H1 (cell line): Measurements from ENCODE around the gene RIPOR3. TPM values are rescaled to one million over a fixed set of nuclear protein-coding genes. Genes with fewer than 3 reads are reported as not detected.

Source experiments
- CTCF ChIA-PET: fragments of 300-600 bp; sonication (Branson Sonifier 250); formaldehyde crosslinking; loops from one replicate; lab custom pipeline; 2021; ENCODE audit not compliant: partially characterized antibody; lab: Charles Lee
- POLR2A ChIA-PET: fragments of 300-600 bp; sonication (Branson Sonifier 250); formaldehyde crosslinking; loops from one replicate; lab custom pipeline; 2021; ENCODE audit warnings: inconsistent platforms; ENCODE audit not compliant: partially characterized antibody; lab: Charles Lee
- DNase-seq, 2 experiments: peaks; one replicate each; pipeline versions ENCODE4 v3.0.0 to v3.0.0-alpha.2; 2010 to 2022; ENCODE audit warnings: low spot score in 2 of 2, low read depth in 1 of 2, mixed read lengths in 1 of 2
- FAIRE-seq: peaks from 2 replicates; lab custom pipeline; 2011; peaks lifted over from hg19 to GRCh38; lab: Jason Lieb, UNC
- H2AFZ ChIP-seq: 2 replicates; pipeline ENCODE4 v1.8.1; 2012; ENCODE audit warnings: low read length, inconsistent platforms
- H2AK5ac ChIP-seq: 2 replicates; pipeline ENCODE4 v1.6.1; 2013; ENCODE audit warnings: low read depth, low read length
- H2BK120ac ChIP-seq: replicated peaks from 2 replicates; pipeline ENCODE3; 2013; ENCODE audit warnings: low read depth, low read length, inconsistent platforms
- H2BK12ac ChIP-seq: 2 replicates; pipeline ENCODE4 v1.6.1; 2013; ENCODE audit warnings: low read depth, low read length
- H2BK15ac ChIP-seq: 2 replicates; pipeline ENCODE4 v1.6.1; 2013; ENCODE audit warnings: low read length
- H2BK20ac ChIP-seq: 2 replicates; pipeline ENCODE4 v1.6.1; 2013; ENCODE audit warnings: low read length
- H2BK5ac ChIP-seq: 2 replicates; pipeline ENCODE4 v1.6.1; 2013; ENCODE audit warnings: low read depth, low read length
- H3K14ac ChIP-seq: 2 replicates; pipeline ENCODE4 v1.6.1; 2013; ENCODE audit warnings: inconsistent platforms; ENCODE audit not compliant: insufficient read length
- H3K18ac ChIP-seq: 2 replicates; pipeline ENCODE4 v1.6.1; 2013; ENCODE audit warnings: low read length; ENCODE audit errors: extremely low read depth
- H3K23ac ChIP-seq: 2 replicates; pipeline ENCODE4 v1.6.1; 2013; ENCODE audit warnings: inconsistent platforms; ENCODE audit not compliant: insufficient read length
- H3K23me2 ChIP-seq: 2 replicates; pipeline ENCODE4 v1.6.1; 2013; ENCODE audit warnings: low read depth, low read length
- H3K27ac ChIP-seq: 2 replicates; pipeline ENCODE4 v1.6.1; 2011; ENCODE audit warnings: low read depth, low read length, inconsistent platforms
- H3K27me3 ChIP-seq, 4 experiments: replicated peaks in 1 of 4; 1 replicate in 1 of 4; 2 replicates in 3 of 4; pipeline versions ENCODE4 v1.6.1 to v1.8.1; 2011 to 2013; ENCODE audit warnings: low read length in 3 of 4, mild to moderate bottlenecking in 3 of 4, inconsistent platforms in 2 of 4, mixed read lengths in 2 of 4, moderate library complexity in 1 of 4; ENCODE audit not compliant: control insufficient read depth in 3 of 4, insufficient read depth in 3 of 4; ENCODE audit errors: extremely low read depth in 1 of 4
- H3K36me3 ChIP-seq, 4 experiments: 2 replicates each; pipeline versions ENCODE4 v1.6.1 to v1.8.1; 2011 to 2013; ENCODE audit warnings: mild to moderate bottlenecking in 4 of 4, low read length in 3 of 4, moderate library complexity in 2 of 4, control low read depth in 1 of 4, inconsistent platforms in 1 of 4; ENCODE audit not compliant: insufficient read depth in 4 of 4, control insufficient read depth in 2 of 4
- H3K4ac ChIP-seq: replicated peaks from 2 replicates; pipeline ENCODE3; 2013; ENCODE audit warnings: low read length, low read depth, mixed read lengths, inconsistent platforms; ENCODE audit not compliant: insufficient read length
- H3K4me1 ChIP-seq, 4 experiments: replicated peaks in 1 of 4; 1 replicate in 1 of 4; 2 replicates in 3 of 4; pipeline versions ENCODE4 v1.6.1 to v1.8.1; 2011 to 2013; ENCODE audit warnings: low read length in 3 of 4, inconsistent platforms in 2 of 4, mixed read lengths in 1 of 4; ENCODE audit not compliant: insufficient read depth in 4 of 4, control insufficient read depth in 3 of 4
- H3K4me2 ChIP-seq, 2 experiments: 2 replicates each; pipeline versions ENCODE4 v1.6.1 to v1.8.1; 2011 to 2013; ENCODE audit warnings: low read depth in 2 of 2, low read length in 2 of 2, control low read depth in 1 of 2, inconsistent platforms in 1 of 2, mild to moderate bottlenecking in 1 of 2; ENCODE audit not compliant: insufficient read depth in 1 of 2
- H3K4me3 ChIP-seq, 4 experiments: fragments of 200-600, 300-600 bp in 1 of 4; sonication (generic), shearing (Covaris generic), sonication (Bioruptor Twin) in 1 of 4; 2 replicates each; pipeline versions ENCODE4 v1.5.1 to v1.8.1; 2011 to 2016; ENCODE audit warnings: low read length in 4 of 4, low read depth in 3 of 4, control low read depth in 2 of 4, inconsistent platforms in 2 of 4, mild to moderate bottlenecking in 2 of 4, mixed read lengths in 1 of 4, moderate library complexity in 1 of 4; ENCODE audit not compliant: insufficient read depth in 2 of 4; ENCODE audit errors: extremely low read depth in 1 of 4
- H3K56ac ChIP-seq: replicated peaks from 2 replicates; pipeline ENCODE3; 2013; ENCODE audit warnings: low read depth, mild to moderate bottlenecking, mixed read lengths, low read length, inconsistent platforms; ENCODE audit not compliant: insufficient read length
- H3K79me1 ChIP-seq: 2 replicates; pipeline ENCODE4 v1.6.1; 2013; ENCODE audit warnings: low read depth, low read length, control low read depth
- H3K79me2 ChIP-seq, 2 experiments: 2 replicates each; pipeline versions ENCODE4 v1.6.1 to v1.8.1; 2012 to 2013; ENCODE audit warnings: low read length in 2 of 2, mild to moderate bottlenecking in 2 of 2, inconsistent platforms in 1 of 2; ENCODE audit not compliant: insufficient read depth in 2 of 2, control insufficient read depth in 1 of 2
- H3K9ac ChIP-seq, 4 experiments: replicated peaks in 1 of 4; 1 replicate in 1 of 4; 2 replicates in 3 of 4; pipeline versions ENCODE4 v1.6.1 to v1.8.1; 2011 to 2013; ENCODE audit warnings: low read depth in 3 of 4, low read length in 3 of 4, control low read depth in 2 of 4, mild to moderate bottlenecking in 2 of 4, moderate library complexity in 2 of 4, inconsistent platforms in 1 of 4; ENCODE audit errors: extremely low read depth in 1 of 4
- H3K9me3 ChIP-seq, 2 experiments: 2 replicates each; pipeline versions ENCODE4 v1.6.1 to v1.8.1; 2012 to 2013; ENCODE audit warnings: mild to moderate bottlenecking in 2 of 2, moderate library complexity in 2 of 2, control low read depth in 1 of 2, inconsistent platforms in 1 of 2, low read depth in 1 of 2, low read length in 1 of 2, mixed read lengths in 1 of 2; ENCODE audit not compliant: insufficient read depth in 2 of 2
- H4K20me1 ChIP-seq, 2 experiments: replicated peaks in 1 of 2; 2 replicates each; pipeline versions ENCODE3 to v1.8.1; 2011 to 2013; ENCODE audit warnings: inconsistent platforms in 2 of 2, low read length in 2 of 2, mild to moderate bottlenecking in 1 of 2; ENCODE audit not compliant: insufficient read depth in 2 of 2, control insufficient read depth in 1 of 2
- H4K5ac ChIP-seq: 2 replicates; pipeline ENCODE4 v1.6.1; 2013; ENCODE audit warnings: low read length, low read depth, mixed read lengths, inconsistent platforms; ENCODE audit not compliant: insufficient read length
- H4K8ac ChIP-seq: 2 replicates; pipeline ENCODE4 v1.8.0; 2013; ENCODE audit warnings: mild to moderate bottlenecking, moderate library complexity, low read length, inconsistent platforms; ENCODE audit not compliant: insufficient read depth; ENCODE audit errors: extremely low read depth
- H4K91ac ChIP-seq: replicated peaks from 2 replicates; pipeline ENCODE3; 2013; ENCODE audit warnings: low read length, mixed read lengths, inconsistent platforms; ENCODE audit not compliant: insufficient read length
- CHD2 ChIP-seq: IDR thresholded peaks from 2 replicates; pipeline ENCODE4 v1.6.1; 2012; ENCODE audit warnings: low read length, improper control_type of control experiment
- CTBP2 ChIP-seq: IDR thresholded peaks from 2 replicates; pipeline ENCODE4 v1.7.0; 2011; ENCODE audit warnings: borderline replicate concordance, mild to moderate bottlenecking, moderate library complexity, mixed read lengths, low read length; ENCODE audit not compliant: insufficient read depth, insufficient read length
- GTF2F1 ChIP-seq: IDR thresholded peaks from 2 replicates; pipeline ENCODE4 v1.6.1; 2012; ENCODE audit warnings: low read depth, low read length, improper control_type of control experiment, borderline replicate concordance
- POLR2AphosphoS5 ChIP-seq: IDR thresholded peaks from 2 replicates; pipeline ENCODE4 v1.6.1; 2011; ENCODE audit warnings: low read depth, low read length
- RFX5 ChIP-seq: IDR thresholded peaks from 2 replicates; pipeline ENCODE4 v1.6.1; 2011; ENCODE audit warnings: low read depth, low read length, improper control_type of control experiment, borderline replicate concordance
- SP1 ChIP-seq: IDR thresholded peaks from 2 replicates; pipeline ENCODE4 v1.6.1; 2011; ENCODE audit warnings: low read depth, low read length
- TAF1 ChIP-seq: IDR thresholded peaks from 2 replicates; pipeline ENCODE4 v1.6.1; 2011; ENCODE audit warnings: mild to moderate bottlenecking, low read depth, low read length
- WGBS, 2 experiments: shearing (Covaris generic) in 1 of 2; methylation state at CpG; one replicate each; pipeline versions ENCODE4 v1.1.6 to v1.1.7; 2013 to 2015; ENCODE audit warnings: low lambda C conversion rate in 2 of 2, mixed read lengths in 2 of 2, inconsistent platforms in 1 of 2, low coverage in 1 of 2, missing lambda C conversion rate in 1 of 2; ENCODE audit not compliant: insufficient replicate concordance in 2 of 2, insufficient coverage in 1 of 2, insufficient read length in 1 of 2; ENCODE audit errors: extremely low coverage in 1 of 2, missing lambda C conversion rate in 1 of 2; 5-methylcytosine and 5-hydroxymethylcytosine counted together
- polyA plus RNA-seq, 7 experiments: library from polyadenylated mRNA; depleted of rRNA in 3 of 7; stranded (reverse) in 5 of 7; unstranded in 2 of 7; fragments of >200 nt in 5 of 7; fragments of 200-250 nt in 2 of 7; gene quantifications; 1 replicate in 5 of 7; 2 replicates in 1 of 7; 4 replicates in 1 of 7; pipeline versions ENCODE4 v1.2.1 to v1.2.3, GENCODE V29; 2011 to 2013; ENCODE audit warnings: missing spikeins in 2 of 7, mixed read lengths in 2 of 7
- total RNA-seq: library from RNA; stranded (reverse); fragmentation: NEBNext Ultra II Directional; extraction: Animal tissue kit (Norgen Biotek cat#: 25700); gene quantifications from 2 replicates; pipeline ENCODE4 v1.2.1, GENCODE V29; 2021

The RIPOR3 gene
- total and polyA plus RNA-seq, 2 of the 8 experiments (the other 6 are each of a cell fraction or from before 2014, with no cell fraction given), result 3.6 to 4.5 TPM

DNA sequence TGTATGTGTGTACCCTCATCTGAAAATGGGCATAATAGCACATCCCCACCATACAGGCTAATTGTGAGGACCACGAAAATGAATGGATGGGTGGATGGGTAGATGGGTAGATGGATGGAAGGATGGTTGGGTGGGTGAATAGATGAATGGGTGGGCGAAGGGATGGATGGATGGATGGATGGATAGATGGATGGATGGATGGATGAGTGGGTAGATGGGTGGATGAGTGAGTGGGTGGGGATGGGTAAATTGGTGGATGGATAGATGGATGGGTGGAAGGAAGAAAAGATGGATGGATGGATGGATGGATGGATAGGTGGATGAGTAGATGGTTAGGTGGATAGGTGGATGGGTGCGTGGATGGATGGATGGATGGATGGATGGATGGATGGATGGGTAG lies 19.7 kb downstream of the RIPOR3 start:
- no peak overlapping the region for H2BK5ac ChIP-seq
- no peak overlapping the region for H3K9ac ChIP-seq
- H4K5ac ChIP-seq, result no peak overlapping the region
- H2BK12ac ChIP-seq, result no peak overlapping the region
- H4K20me1 ChIP-seq, result peaks cover 0 to 7% of the 10 kb centered on the region in 2 experiments
- H2BK15ac ChIP-seq, result no peak overlapping the region
- DNase-seq (no peak), FAIRE-seq (no peak)
- ChIA-PET POLR2A (interaction anchor here (1.0 to 1.3 kb wide), 2 partner anchors 66 to 75 kb away, joined by 3 to 4 read pairs; no protein-coding TSS in a partner anchor), CTCF (interaction anchor here (0.7 to 12.4 kb wide), 6 partner anchors 26 to 116 kb away, joined by 3 to 92 read pairs (median 4); no protein-coding TSS in a partner anchor)
- no peak overlapping the region for H4K8ac ChIP-seq
- no peak overlapping the region for H3K23ac ChIP-seq
- 0 out of 2 replicates have a peak, but pooled peaks cover 3% of the 10 kb centered on the region for H3K79me1 ChIP-seq
- no peak overlapping the region for H3K4me2 ChIP-seq
- no peak overlapping the region for H2BK20ac ChIP-seq
- H3K27ac ChIP-seq, result no peak overlapping the region
- H4K91ac ChIP-seq, result no peak overlapping the region
- H3K4me1 ChIP-seq, result peaks cover 0 to 3% (median 0%) of the 10 kb centered on the region in 4 experiments; a peak in 1 of 7 replicates
- H2AFZ ChIP-seq, result no peak overlapping the region
- no peak overlapping the region for H3K14ac ChIP-seq
- H3K4ac ChIP-seq, result no peak overlapping the region
- H3K79me2 ChIP-seq, result no peaks in the 10 kb centered on the region
- H3K18ac ChIP-seq, result no peak overlapping the region
- no peak overlapping the region for H3K4me3 ChIP-seq
- TF ChIP-seq CTBP2 (no peak), RFX5 (no peak), GTF2F1 (no peak), SP1 (no peak), POLR2AphosphoS5 (no peak), CHD2 (no peak), TAF1 (no peak)
- H2AK5ac ChIP-seq, result no peak overlapping the region
- peaks cover 6% of the 10 kb centered on the region; the same call in 1 of the 2 replicates for H3K23me2 ChIP-seq
- no peaks in the 10 kb centered on the region for H3K27me3 ChIP-seq
- H3K56ac ChIP-seq, result no peak overlapping the region
- no peak overlapping the region for H2BK120ac ChIP-seq
- WGBS, 2 experiments, result 97 to 100% methylated on average over 1 to 2 of the region's 3 CpGs
- no peaks in the 10 kb centered on the region for H3K36me3 ChIP-seq
- no peaks in the 10 kb centered on the region for H3K9me3 ChIP-seq
